CD4-positive, alpha-beta T cell (primary cell): ENCODE results near the gene ARSG. TPM values are rescaled to one million over a fixed set of nuclear protein-coding genes. Genes with fewer than 3 reads are reported as not detected.

Source experiments
- ATAC-seq: fragments of 200-7000 bp; cut with Tn5 transposase; one replicate; pipeline ENCODE4 v1.10.0; 2022; ENCODE audit warnings: mild to moderate bottlenecking; ENCODE audit not compliant: poor library complexity
- CTCF ChIA-PET: fragments of 350-600 bp; sonication (Branson Sonifier 250); formaldehyde crosslinking; loops from one replicate; lab custom pipeline; 2021; ENCODE audit warnings: antibody characterized with exemption, inconsistent platforms; lab: Charles Lee
- POLR2A ChIA-PET: fragments of 350-600 bp; sonication (Branson Sonifier 250); formaldehyde crosslinking; loops from one replicate; lab custom pipeline; 2021; ENCODE audit warnings: antibody characterized with exemption, inconsistent platforms; lab: Charles Lee
- DNase-seq, 14 experiments: peaks; one replicate each; pipeline ENCODE4 v3.0.0-alpha.2; 2013 to 2020; ENCODE audit warnings: mixed read lengths in 2 of 14
- H3K27ac ChIP-seq, 2 donors: one replicate each; pipeline versions ENCODE4 v1.5.1 to v1.7.0; 2013; ENCODE audit warnings: low read length in 2 of 2, low read depth in 1 of 2, mild to moderate bottlenecking in 1 of 2
- H3K27me3 ChIP-seq, 2 experiments: 1 replicate in 1 of 2; 2 replicates in 1 of 2; pipeline versions ENCODE4 v1.6.1 to v1.7.0; 2013; ENCODE audit warnings: low read length in 2 of 2, control low read depth in 1 of 2, mild to moderate bottlenecking in 1 of 2, moderate library complexity in 1 of 2; ENCODE audit not compliant: insufficient read depth in 2 of 2, control insufficient read depth in 1 of 2
- H3K36me3 ChIP-seq: one replicate; pipeline ENCODE4 v1.6.1; 2013; ENCODE audit warnings: low read length, control low read depth; ENCODE audit not compliant: insufficient read depth
- H3K4me1 ChIP-seq: one replicate; pipeline ENCODE4 v1.6.1; 2013; ENCODE audit warnings: low read length, control low read depth; ENCODE audit not compliant: insufficient read depth
- H3K4me3 ChIP-seq: one replicate; pipeline ENCODE4 v1.5.1; 2013; ENCODE audit warnings: mild to moderate bottlenecking, low read length, moderate library complexity
- H3K9me3 ChIP-seq, 2 experiments: 1 replicate in 1 of 2; 2 replicates in 1 of 2; pipeline versions ENCODE4 v1.6.1 to v1.7.0; 2013; ENCODE audit warnings: low read length in 2 of 2, mild to moderate bottlenecking in 2 of 2, control low read depth in 1 of 2, moderate library complexity in 1 of 2; ENCODE audit not compliant: control insufficient read depth in 1 of 2, insufficient read depth in 1 of 2
- H3K27ac Mint-ChIP-seq: one replicate; pipeline ENCODE4 v1.8.0; 2020; ENCODE audit warnings: mixed read lengths
- H3K27me3 Mint-ChIP-seq: one replicate; pipeline ENCODE4 v1.8.0; 2021; ENCODE audit warnings: mixed read lengths
- H3K36me3 Mint-ChIP-seq: one replicate; pipeline ENCODE4 v1.8.0; 2021; ENCODE audit warnings: low read depth, mixed read lengths
- H3K4me1 Mint-ChIP-seq: one replicate; pipeline ENCODE4 v1.8.0; 2021; ENCODE audit warnings: low read depth, mixed read lengths
- H3K4me3 Mint-ChIP-seq: one replicate; pipeline ENCODE4 v1.8.0; 2020; ENCODE audit warnings: mild to moderate bottlenecking, mixed read lengths
- H3K9me3 Mint-ChIP-seq: one replicate; pipeline ENCODE4 v1.8.0; 2020; ENCODE audit warnings: mixed read lengths
- CTCF ChIP-seq: fragments of 200-600 bp; IDR thresholded peaks from one replicate; pipeline ENCODE4 v1.8.0; 2022; ENCODE audit warnings: antibody characterized with exemption, mild to moderate bottlenecking
- intact Hi-C, 2 experiments: fragments of 100-400 bp; cut with DNase I in 1 of 2; cut with micrococcal nuclease in 1 of 2; formaldehyde crosslinking; loops; one replicate each; pipeline versions ENCODE4 v1.15.1 to v1.9.0; 2023 to 2025; cut with DNase I, micrococcal nuclease
- total RNA-seq, 174 experiments: library from RNA in 2 of 174; stranded (reverse) in 2 of 174; gene quantifications; one replicate each; pipeline ENCODE4 v1.2.3 and lab custom pipeline; 2021 to 2026

Gene ARSG
- total RNA-seq, 2 experiments from 2014 or later = 13.8 to 16.0 TPM

DNA sequence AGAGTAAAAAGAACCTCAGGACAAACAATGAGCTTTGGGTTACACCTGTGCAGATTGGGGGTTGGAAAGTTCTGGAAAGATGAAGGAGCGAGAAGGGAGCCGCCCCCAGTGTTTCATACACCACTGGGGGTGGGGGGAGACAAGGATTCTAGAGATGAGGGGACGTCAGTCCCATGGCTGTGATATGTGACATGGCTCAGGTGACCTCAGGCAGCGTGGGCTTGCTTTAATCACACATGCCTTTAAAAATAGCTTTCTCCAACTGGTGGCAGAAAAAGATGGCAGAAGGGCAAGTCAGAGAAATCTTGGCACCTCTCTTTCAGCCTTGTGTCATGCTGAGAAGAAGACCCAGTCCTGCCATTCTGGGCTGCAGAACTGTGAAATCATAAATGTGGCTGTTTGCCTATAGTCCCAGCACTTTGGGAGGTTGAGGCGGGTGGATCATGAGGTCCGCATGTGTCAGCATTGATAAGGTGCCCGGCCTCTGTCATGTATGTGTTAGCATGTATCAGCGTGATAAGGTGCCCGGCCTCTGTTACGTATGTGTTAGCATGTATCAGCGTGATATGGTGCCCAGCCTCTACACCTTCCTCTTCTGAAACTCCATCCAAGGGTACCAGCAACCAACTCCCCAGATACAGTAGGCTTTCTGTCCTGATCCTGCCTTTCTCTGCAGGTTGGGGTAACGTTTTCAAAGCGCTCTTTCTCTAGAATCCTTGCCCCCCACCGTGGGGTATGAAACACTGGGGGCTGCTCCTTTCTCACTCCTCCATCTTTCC lies 141.0 kb downstream of the ARSG start:
- POLR2A ChIA-PET = interaction anchor here (0.7 to 3.3 kb wide), 11 partner anchors 10 to 184 kb away, joined by 3 to 29 read pairs (median 5); partner anchors contain the start of genes AMZ2, ARSG, SLC16A6 and WIPI1
- ATAC-seq (no peak), DNase-seq (no peak)
- Mint-ChIP-seq H3K9me3 (no peaks in the 10 kb centered on the region), H3K4me1 (peaks cover 28% of the 10 kb centered on the region), H3K27ac (no peak overlapping the region), H3K27me3 (no peaks in the 10 kb centered on the region), H3K4me3 (no peak overlapping the region), H3K36me3 (no peaks in the 10 kb centered on the region)
- CTCF ChIA-PET = interaction anchor here (0.7 to 1.4 kb wide), 14 partner anchors 15 to 184 kb away, joined by 3 to 9 read pairs (median 3); partner anchors contain the start of genes AMZ2, ARSG, SLC16A6 and WIPI1
- Histone ChIP-seq H3K36me3 (peaks cover 10% of the 10 kb centered on the region), H3K27me3 (no peaks in the 10 kb centered on the region), H3K4me3 (no peak overlapping the region), H3K4me1 (peaks cover 22% of the 10 kb centered on the region), H3K9me3 (no peaks in the 10 kb centered on the region), H3K27ac (no peak overlapping the region)
- intact Hi-C loops = loop anchor here in 1 of 2 experiments (5.0 kb wide), 1 partner anchor 70 kb away; no protein-coding TSS in a partner anchor
- TF ChIP-seq CTCF = no peak

GRCh38 chr17:68433211-68433610 lies 141.9 kb downstream of the ARSG start:
- ATAC-seq (no peak), DNase-seq (no peak)
- CTCF ChIA-PET = interaction anchor here (0.7 to 1.1 kb wide), 3 partner anchors 33 to 95 kb away, joined by 3 to 5 read pairs (median 3); no protein-coding TSS in a partner anchor
- Histone ChIP-seq H3K27ac (no peak overlapping the region), H3K9me3 (no peaks in the 10 kb centered on the region), H3K27me3 (no peaks in the 10 kb centered on the region), H3K36me3 (peaks cover 10% of the 10 kb centered on the region), H3K4me1 (peaks cover 31% of the 10 kb centered on the region), H3K4me3 (no peak overlapping the region)
- peaks cover 37% of the 10 kb centered on the region for H3K4me1 Mint-ChIP-seq
- H3K27ac Mint-ChIP-seq = no peak overlapping the region
- H3K4me3 Mint-ChIP-seq = no peak overlapping the region
- no peaks in the 10 kb centered on the region for H3K27me3 Mint-ChIP-seq
- no peak for TF ChIP-seq CTCF
- no peaks in the 10 kb centered on the region for H3K9me3 Mint-ChIP-seq
- no peaks in the 10 kb centered on the region for H3K36me3 Mint-ChIP-seq
- POLR2A ChIA-PET = interaction anchor here (3.3 kb wide), 1 partner anchor 141 kb away, joined by 29 read pairs; the partner anchor contains the start of genes ARSG and SLC16A6
- intact Hi-C loops = loop anchor here in 1 of 2 experiments (5.0 kb wide), 1 partner anchor 71 kb away; no protein-coding TSS in a partner anchor

- no peak for ATAC-seq
- Histone ChIP-seq H3K36me3 (peaks cover 10% of the 10 kb centered on the region), H3K27me3 (no peaks in the 10 kb centered on the region), H3K4me1 (peaks cover 36% of the 10 kb centered on the region), H3K9me3 (no peaks in the 10 kb centered on the region), H3K4me3 (no peak overlapping the region), H3K27ac (no peak overlapping the region)
- no peaks in the 10 kb centered on the region for H3K36me3 Mint-ChIP-seq
- no peak overlapping the region for H3K27ac Mint-ChIP-seq
- H3K4me1 Mint-ChIP-seq = peaks cover 45% of the 10 kb centered on the region
- no peak for DNase-seq
- no peaks in the 10 kb centered on the region for H3K9me3 Mint-ChIP-seq
- H3K27me3 Mint-ChIP-seq = no peaks in the 10 kb centered on the region
- H3K4me3 Mint-ChIP-seq = no peak overlapping the region
- ChIA-PET POLR2A (interaction anchor here (2.6 kb wide), 1 partner anchor 143 kb away, joined by 22 read pairs; the partner anchor contains the start of genes ARSG and SLC16A6), CTCF (interaction anchor here (0.6 kb wide), 1 partner anchor 178 kb away, joined by 3 read pairs; no protein-coding TSS in a partner anchor)
- TF ChIP-seq CTCF = no peak
- intact Hi-C loops = loop anchor here in 1 of 2 experiments (5.0 kb wide), 1 partner anchor 72 kb away; no protein-coding TSS in a partner anchor
These were observed 142.7 kb downstream of the ARSG start for GRCh38 chr17:68433911-68434508.
